ENCODE data around the gene NOX3. TPM values are rescaled to one million over a fixed set of nuclear protein-coding genes. Genes with fewer than 3 reads are reported as not detected.

NOX3 gene
- total and polyA plus RNA-seq, 2 donors from 2014 or later = not detected

DNA sequence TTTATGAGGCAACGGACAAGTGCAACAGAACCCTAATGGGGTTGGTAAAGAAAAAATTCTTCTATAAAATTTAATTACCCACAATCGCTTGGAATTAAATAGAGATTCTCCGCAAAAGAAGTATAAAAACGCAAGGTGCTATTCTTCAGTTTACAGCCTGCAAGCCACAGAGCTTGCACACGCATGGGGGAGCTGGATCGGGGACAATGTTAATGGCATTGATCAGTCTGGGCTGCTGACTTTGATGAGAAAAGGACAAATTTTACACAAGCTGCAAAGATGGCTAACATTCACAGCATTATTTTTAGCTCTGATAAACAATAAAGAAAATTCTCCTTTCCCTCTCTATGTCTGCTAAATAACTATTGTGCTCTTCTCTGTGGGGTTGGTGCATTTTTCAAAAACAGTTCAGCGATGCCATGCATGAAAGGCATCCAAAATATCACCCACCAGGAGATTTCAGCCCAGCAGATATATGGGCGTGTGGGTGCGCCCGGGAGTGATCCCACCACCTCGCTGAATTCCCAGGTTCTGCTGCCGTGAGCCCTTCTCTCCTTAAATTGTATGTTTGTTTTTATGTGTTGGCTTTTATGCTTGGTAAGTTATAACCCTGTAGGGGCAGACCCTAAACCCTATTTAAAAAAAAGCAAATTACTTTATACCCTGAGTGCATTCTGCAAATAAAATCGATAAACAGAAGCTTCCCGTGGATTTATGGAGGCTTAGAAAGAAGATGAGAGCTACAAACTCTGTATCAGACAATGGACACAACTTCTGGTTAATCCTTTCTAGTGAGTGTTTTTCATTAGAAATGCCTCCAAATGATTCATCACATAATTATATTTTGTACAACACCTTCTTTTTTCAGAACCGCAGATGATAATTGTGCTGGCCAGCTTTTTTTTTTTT, 55.6 kb downstream of the NOX3 start:
- Histone ChIP-seq H3K4me3 (ENCODE audit: low read length in 3 of 3) (no peak overlapping the region), H3K9ac (ENCODE audit: low read length in 3 of 3) (no peak overlapping the region), H3K9me3 (ENCODE audit: control insufficient read depth in 2 of 3, insufficient read depth in 1 of 3, low read length in 3 of 3) (no peaks in the 10 kb centered on the region), H3K4me1 (ENCODE audit: control insufficient read depth in 2 of 3, insufficient read depth in 2 of 3, low read depth in 1 of 3, low read length in 3 of 3) (no peaks in the 10 kb centered on the region), H3K27me3 (ENCODE audit: control insufficient read depth, insufficient read depth, low read length) (no peaks in the 10 kb centered on the region), H3K27ac (ENCODE audit: low read depth in 2 of 2, low read length in 2 of 2) (no peak overlapping the region), H3K36me3 (ENCODE audit: control insufficient read depth in 2 of 3, insufficient read depth in 3 of 3, low read length in 3 of 3) (no peaks in the 10 kb centered on the region)
- intact Hi-C loops (cut with DNase I) = no loop called here
- DNase-seq (no peak), FAIRE-seq (no peak)
- TF ChIP-seq CTCF (IDR thresholded peaks at IDR 0.05; ENCODE audit: borderline replicate concordance, extremely low read depth, insufficient read depth) = no peak

- no peaks in the 10 kb centered on the region for H3K36me3 ChIP-seq (ENCODE audit: control insufficient read depth in 2 of 3, insufficient read depth in 3 of 3, low read length in 3 of 3)
- no peak overlapping the region for H3K9ac ChIP-seq (ENCODE audit: low read length in 3 of 3)
- no peak for FAIRE-seq
- no peak for TF ChIP-seq CTCF (IDR thresholded peaks at IDR 0.05; ENCODE audit: borderline replicate concordance, extremely low read depth, insufficient read depth)
- H3K27me3 ChIP-seq (ENCODE audit: control insufficient read depth, insufficient read depth, low read length) = no peaks in the 10 kb centered on the region
- no peak overlapping the region for H3K27ac ChIP-seq (ENCODE audit: low read depth in 2 of 2, low read length in 2 of 2)
- intact Hi-C loops (cut with DNase I) = no loop called here
- no peak for DNase-seq
- H3K4me1 ChIP-seq (ENCODE audit: control insufficient read depth in 2 of 3, insufficient read depth in 2 of 3, low read depth in 1 of 3, low read length in 3 of 3) = no peaks in the 10 kb centered on the region
- H3K9me3 ChIP-seq (ENCODE audit: control insufficient read depth in 2 of 3, insufficient read depth in 1 of 3, low read length in 3 of 3) = no peaks in the 10 kb centered on the region
- H3K4me3 ChIP-seq (ENCODE audit: low read length in 3 of 3) = no peak overlapping the region
Measured at GRCh38 chr6:155399062-155399744, 56.4 kb downstream of the NOX3 start.

DNA sequence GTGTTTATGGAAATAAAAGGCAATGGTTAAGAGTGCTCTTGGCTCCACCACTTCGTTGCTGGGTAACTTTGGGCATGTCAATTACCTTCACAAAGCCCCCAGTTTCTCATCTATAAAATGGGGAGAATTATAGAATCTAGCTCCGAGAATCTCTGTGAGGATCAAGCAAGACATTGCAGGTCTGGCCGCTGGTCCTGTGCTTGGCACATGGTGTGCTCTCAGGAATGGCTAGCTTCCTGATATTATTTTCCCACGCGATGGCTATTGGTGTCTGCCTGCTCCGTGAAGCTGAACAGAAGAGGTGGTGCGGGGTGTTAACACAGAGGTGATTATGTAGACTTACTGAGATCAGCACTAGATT, 57.0 kb downstream of the NOX3 start:
- DNase-seq (no peak), FAIRE-seq (no peak)
- Histone ChIP-seq H3K4me1 (ENCODE audit: control insufficient read depth in 2 of 3, insufficient read depth in 2 of 3, low read depth in 1 of 3, low read length in 3 of 3) (no peaks in the 10 kb centered on the region), H3K27ac (ENCODE audit: low read depth in 2 of 2, low read length in 2 of 2) (no peak overlapping the region), H3K9me3 (ENCODE audit: control insufficient read depth in 2 of 3, insufficient read depth in 1 of 3, low read length in 3 of 3) (no peaks in the 10 kb centered on the region), H3K9ac (ENCODE audit: low read length in 3 of 3) (no peak overlapping the region), H3K27me3 (ENCODE audit: control insufficient read depth, insufficient read depth, low read length) (no peaks in the 10 kb centered on the region), H3K4me3 (ENCODE audit: low read length in 3 of 3) (no peak overlapping the region), H3K36me3 (ENCODE audit: control insufficient read depth in 2 of 3, insufficient read depth in 3 of 3, low read length in 3 of 3) (no peaks in the 10 kb centered on the region)
- intact Hi-C loops (cut with DNase I) = no loop called here
- TF ChIP-seq CTCF (IDR thresholded peaks at IDR 0.05; ENCODE audit: borderline replicate concordance, extremely low read depth, insufficient read depth) = no peak
